AG04449 (cell line): ENCODE results near the gene TP53INP2.
"Not testable (repeated sequence)": the region's sequence is repeated elsewhere in the genome, so short reads cannot be mapped to it uniquely, and the experiment has no call there.

Experiments
- CTCF ChIA-PET: fragments of 350-600 bp; formaldehyde crosslinking; extraction: SDS; loops from one replicate; lab custom pipeline; 2021; ENCODE audit warnings: antibody characterized with exemption; lab: Yijun Ruan, JAX
- POLR2A ChIA-PET: fragments of 400-600, 350-600 bp; formaldehyde crosslinking; extraction: SDS; loops from one replicate; lab custom pipeline; 2020; ENCODE audit warnings: antibody characterized with exemption, inconsistent platforms; lab: Yijun Ruan, JAX
- DNase-seq: peaks from one replicate; pipeline ENCODE4 v3.0.0-alpha.2; 2010; ENCODE audit warnings: low read depth, low spot score
- H3K4me3 ChIP-seq: 2 replicates; pipeline ENCODE4 v1.5.1; 2011; ENCODE audit warnings: low read depth, mild to moderate bottlenecking, control low read depth, low read length
- TF ChIP-seq, protein P1 (sequence below): IDR thresholded peaks from one replicate; pipeline ENCODE4 v1.5.1; 2011; ENCODE audit warnings: mild to moderate bottlenecking, moderate library complexity, low read length, control low read depth, inconsistent platforms; ENCODE audit not compliant: insufficient read depth; ENCODE audit errors: missing control alignments

The TP53INP2 gene

DNA sequence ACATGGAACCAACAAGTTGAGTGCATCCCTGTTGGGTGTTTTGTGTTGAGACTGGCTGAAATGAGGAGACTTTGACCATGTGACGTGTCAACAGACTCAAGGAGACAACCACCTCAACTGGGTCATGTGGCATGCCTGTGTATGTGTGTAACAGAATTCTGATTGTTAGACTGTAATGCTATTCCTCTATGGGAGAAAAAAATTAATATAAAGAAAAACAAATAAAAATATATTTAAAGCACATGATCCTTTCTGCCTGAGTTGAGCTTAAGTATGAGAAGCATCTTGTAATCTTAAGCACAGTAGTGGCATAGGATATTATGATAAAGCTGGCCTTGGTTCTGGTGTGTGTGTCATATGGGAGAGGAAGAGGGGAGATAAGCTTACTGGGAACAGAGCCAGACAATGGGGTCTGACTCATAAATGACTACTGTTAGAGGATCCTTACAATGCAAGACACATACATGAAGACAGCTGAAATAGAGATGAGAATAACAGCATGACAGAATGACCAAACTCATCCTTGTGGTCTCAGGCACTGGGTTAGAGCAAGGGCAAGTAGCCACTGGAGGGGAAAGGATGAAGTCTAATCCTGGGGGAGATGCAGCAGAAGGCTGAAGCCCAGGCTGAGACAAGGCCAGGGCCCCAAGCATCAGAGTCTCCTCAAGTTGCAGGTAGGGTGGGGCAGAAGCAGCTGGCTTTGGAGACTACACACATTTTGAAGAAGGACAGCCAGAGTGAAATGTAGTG, 9.2 kb downstream of the TP53INP2 start:
- POLR2A ChIA-PET: interaction anchor here (0.6 to 1.2 kb wide), 5 partner anchors 40 to 135 kb away, joined by 3 to 4 read pairs (median 3); no protein-coding TSS in a partner anchor
- no peak overlapping the region for H3K4me3 ChIP-seq
- CTCF ChIA-PET: interaction anchor here (2.4 to 2.6 kb wide), 2 partner anchors 56 to 134 kb away, joined by 11 to 15 read pairs; no protein-coding TSS in a partner anchor
- TF ChIP-seq, protein P1, sequence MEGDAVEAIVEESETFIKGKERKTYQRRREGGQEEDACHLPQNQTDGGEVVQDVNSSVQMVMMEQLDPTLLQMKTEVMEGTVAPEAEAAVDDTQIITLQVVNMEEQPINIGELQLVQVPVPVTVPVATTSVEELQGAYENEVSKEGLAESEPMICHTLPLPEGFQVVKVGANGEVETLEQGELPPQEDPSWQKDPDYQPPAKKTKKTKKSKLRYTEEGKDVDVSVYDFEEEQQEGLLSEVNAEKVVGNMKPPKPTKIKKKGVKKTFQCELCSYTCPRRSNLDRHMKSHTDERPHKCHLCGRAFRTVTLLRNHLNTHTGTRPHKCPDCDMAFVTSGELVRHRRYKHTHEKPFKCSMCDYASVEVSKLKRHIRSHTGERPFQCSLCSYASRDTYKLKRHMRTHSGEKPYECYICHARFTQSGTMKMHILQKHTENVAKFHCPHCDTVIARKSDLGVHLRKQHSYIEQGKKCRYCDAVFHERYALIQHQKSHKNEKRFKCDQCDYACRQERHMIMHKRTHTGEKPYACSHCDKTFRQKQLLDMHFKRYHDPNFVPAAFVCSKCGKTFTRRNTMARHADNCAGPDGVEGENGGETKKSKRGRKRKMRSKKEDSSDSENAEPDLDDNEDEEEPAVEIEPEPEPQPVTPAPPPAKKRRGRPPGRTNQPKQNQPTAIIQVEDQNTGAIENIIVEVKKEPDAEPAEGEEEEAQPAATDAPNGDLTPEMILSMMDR: no peak
- DNase-seq: peak; percentile 99

- ChIA-PET CTCF (interaction anchor here (2.4 to 2.6 kb wide), 3 partner anchors 55 to 402 kb away, joined by 8 to 15 read pairs (median 11); no protein-coding TSS in a partner anchor), POLR2A (interaction anchor here (0.9 to 1.2 kb wide), 3 partner anchors 40 to 135 kb away, joined by 3 to 4 read pairs (median 4); no protein-coding TSS in a partner anchor)
- not testable (repeated sequence) for H3K4me3 ChIP-seq, DNase-seq
These were observed 9.9 kb downstream of the TP53INP2 start for GRCh38 chr20:34713944-34714515.

DNA sequence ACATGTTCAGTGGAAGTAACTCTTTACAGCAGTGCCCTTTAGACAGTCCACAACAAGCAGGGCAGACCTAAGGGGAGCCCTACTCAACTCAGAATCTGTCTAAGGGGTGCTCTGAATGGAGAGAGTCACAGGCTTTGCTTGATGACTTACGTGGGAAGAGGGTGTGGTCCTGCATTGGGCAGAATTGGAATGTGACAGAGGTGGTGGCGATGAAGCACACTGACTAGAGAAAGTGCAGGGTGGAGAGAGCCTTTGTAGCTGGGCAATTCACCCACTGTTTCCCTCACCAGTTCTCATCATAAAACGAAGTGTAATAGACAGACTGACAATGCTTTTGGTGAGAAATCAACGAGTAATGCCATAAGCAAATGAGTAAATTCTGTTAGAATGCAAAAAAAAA, 11.2 kb downstream of the TP53INP2 start:
- DNase-seq: no peak
- TF ChIP-seq, protein P1: no peak
- CTCF ChIA-PET: interaction anchor here (2.5 to 2.6 kb wide), 2 partner anchors 136 to 403 kb away, joined by 8 to 11 read pairs; no protein-coding TSS in a partner anchor
- H3K4me3 ChIP-seq: no peak overlapping the region
- POLR2A ChIA-PET: no interaction called here

- CTCF ChIA-PET: interaction anchor here (1.0 kb wide), 1 partner anchor 194 kb away, joined by 3 read pairs; no protein-coding TSS in a partner anchor
- H3K4me3 ChIP-seq: no peak overlapping the region
- DNase-seq: no peak
- POLR2A ChIA-PET: no interaction called here
- TF ChIP-seq, protein P1: no peak
These were observed 12.7 kb downstream of the TP53INP2 start for GRCh38 chr20:34716921-34717229.

- no peak for DNase-seq
- ChIA-PET CTCF (interaction anchor here (1.0 kb wide), 1 partner anchor 194 kb away, joined by 3 read pairs; no protein-coding TSS in a partner anchor), POLR2A (no interaction called here)
- TF ChIP-seq, protein P1: no peak
- no peak overlapping the region for H3K4me3 ChIP-seq
These were observed 13.3 kb downstream of the TP53INP2 start for GRCh38 chr20:34717230-34718095.

DNA sequence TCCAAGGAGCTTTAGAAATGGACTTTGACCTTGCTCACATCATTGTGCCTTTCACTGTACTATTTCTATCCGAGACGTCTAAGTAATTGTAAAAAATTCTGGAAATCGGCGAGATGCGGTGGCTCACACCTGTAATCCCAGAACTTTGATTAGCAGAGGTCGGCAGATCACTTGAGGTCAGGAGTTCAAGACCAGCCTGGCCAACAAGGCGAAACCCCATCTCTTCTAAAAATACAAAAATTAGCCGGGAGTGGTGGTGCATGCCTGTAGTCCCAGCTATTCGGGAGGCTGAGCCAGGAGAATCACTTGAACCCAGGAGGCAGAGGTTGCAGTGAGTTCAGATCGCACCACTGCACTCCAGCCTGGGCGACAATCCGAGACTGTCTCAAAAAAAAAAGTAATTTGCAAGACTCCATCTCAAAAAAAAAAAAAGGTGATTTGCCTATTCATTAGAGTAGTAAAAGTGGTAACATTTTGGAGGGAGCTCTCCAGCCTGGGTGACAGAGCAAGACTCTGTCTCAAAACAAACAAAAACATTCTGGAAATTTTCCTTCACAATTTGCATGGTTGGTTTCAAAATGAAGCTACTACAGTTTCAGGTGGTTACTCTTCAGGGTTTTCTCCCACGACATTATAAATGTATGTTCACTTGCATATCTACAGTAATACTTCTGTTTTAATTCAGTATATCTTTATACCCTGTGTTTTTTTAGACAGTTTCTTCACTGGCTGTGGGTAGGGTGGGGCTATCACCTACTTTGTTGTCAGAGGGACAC, 15.3 kb downstream of the TP53INP2 start:
- DNase-seq, H3K4me3 ChIP-seq, POLR2A ChIA-PET: not testable (repeated sequence)
- CTCF ChIA-PET: interaction anchor here (0.7 to 1.0 kb wide), 3 partner anchors 8 to 181 kb away, joined by 3 to 5 read pairs (median 3); no protein-coding TSS in a partner anchor
